Measurements from ENCODE around the gene DCLK2. TPM values are rescaled to one million over a fixed set of nuclear protein-coding genes. Genes with fewer than 3 reads are reported as not detected.

The DCLK2 gene
- total RNA-seq, 2 experiments from 2014 or later: 0.07 TPM; not detected in 1

- Mint-ChIP-seq H3K27ac (no peak overlapping the region), H3K4me3 (no peak overlapping the region), H3K9me3 (ENCODE audit: low read depth) (peaks cover 2% of the 10 kb centered on the region), H3K27me3 (peaks cover 5% of the 10 kb centered on the region), H3K36me3 (no peaks in the 10 kb centered on the region), H3K4me1 (no peaks in the 10 kb centered on the region)
- ATAC-seq (no peak), DNase-seq (no peak)
- CTCF ChIA-PET: interaction anchor here (0.5 kb wide), 1 partner anchor 633 kb away, joined by 3 read pairs; no protein-coding TSS in a partner anchor
Measured at GRCh38 chr4:150051111-150051510, 27.1 kb upstream of the DCLK2 start.

GRCh38 chr4:150055467-150055866 is 22.8 kb upstream of the DCLK2 start:
- DNase-seq: no peak
- CTCF ChIA-PET: no interaction called here

GRCh38 chr4:150056569-150056968 is 21.7 kb upstream of the DCLK2 start:
- no peaks in the 10 kb centered on the region for H3K36me3 Mint-ChIP-seq
- peaks cover 2% of the 10 kb centered on the region for H3K9me3 Mint-ChIP-seq (ENCODE audit: low read depth)
- CTCF ChIA-PET: no interaction called here
- no peak overlapping the region for H3K27ac Mint-ChIP-seq
- ATAC-seq (no peak), DNase-seq (no peak)
- no peaks in the 10 kb centered on the region for H3K27me3 Mint-ChIP-seq
- H3K4me1 Mint-ChIP-seq: no peaks in the 10 kb centered on the region
- no peak overlapping the region for H3K4me3 Mint-ChIP-seq

More at GRCh38 chr4:150055467-150055866, 22.8 kb upstream of the DCLK2 start:
- Mint-ChIP-seq H3K36me3 (no peaks in the 10 kb centered on the region), H3K27ac (no peak overlapping the region), H3K9me3 (ENCODE audit: low read depth) (peaks cover 2% of the 10 kb centered on the region), H3K27me3 (no peaks in the 10 kb centered on the region), H3K4me1 (no peaks in the 10 kb centered on the region), H3K4me3 (no peak overlapping the region)
- ATAC-seq: no peak

- no peaks in the 10 kb centered on the region for H3K9me3 Mint-ChIP-seq (ENCODE audit: low read depth)
- H3K4me3 Mint-ChIP-seq: no peak overlapping the region
- no peak overlapping the region for H3K27ac Mint-ChIP-seq
- peaks cover 11% of the 10 kb centered on the region for H3K27me3 Mint-ChIP-seq
- CTCF ChIA-PET: no interaction called here
- ATAC-seq (no peak), DNase-seq (no peak)
- no peaks in the 10 kb centered on the region for H3K36me3 Mint-ChIP-seq
- no peaks in the 10 kb centered on the region for H3K4me1 Mint-ChIP-seq
Measured at GRCh38 chr4:150061086-150061776, 17.0 kb upstream of the DCLK2 start.

GRCh38 chr4:150063128-150063527 is 15.1 kb upstream of the DCLK2 start:
- peaks cover 11% of the 10 kb centered on the region for H3K27me3 Mint-ChIP-seq
- CTCF ChIA-PET: no interaction called here
- no peaks in the 10 kb centered on the region for H3K4me1 Mint-ChIP-seq
- no peak overlapping the region for H3K4me3 Mint-ChIP-seq
- H3K36me3 Mint-ChIP-seq: no peaks in the 10 kb centered on the region
- no peak for DNase-seq
- no peak for ATAC-seq
- H3K27ac Mint-ChIP-seq: no peak overlapping the region
- no peaks in the 10 kb centered on the region for H3K9me3 Mint-ChIP-seq (ENCODE audit: low read depth)

GRCh38 chr4:150065740-150066139 is 12.5 kb upstream of the DCLK2 start:
- Mint-ChIP-seq H3K27ac (no peak overlapping the region), H3K36me3 (no peaks in the 10 kb centered on the region), H3K4me1 (no peaks in the 10 kb centered on the region), H3K4me3 (no peak overlapping the region), H3K9me3 (ENCODE audit: low read depth) (no peaks in the 10 kb centered on the region), H3K27me3 (peaks cover 14% of the 10 kb centered on the region)
- DNase-seq (no peak), ATAC-seq (no peak)
- CTCF ChIA-PET: interaction anchor here (1.4 kb wide), 1 partner anchor 84 kb away, joined by 3 read pairs; no protein-coding TSS in a partner anchor

GRCh38 chr4:150067859-150068258 is 10.4 kb upstream of the DCLK2 start:
- CTCF ChIA-PET: no interaction called here

GRCh38 chr4:150068300-150068960 is 9.8 kb upstream of the DCLK2 start:
- Mint-ChIP-seq H3K9me3 (ENCODE audit: low read depth) (no peaks in the 10 kb centered on the region), H3K36me3 (no peaks in the 10 kb centered on the region), H3K4me3 (no peak overlapping the region), H3K27me3 (peaks cover 17% of the 10 kb centered on the region), H3K27ac (no peak overlapping the region), H3K4me1 (no peaks in the 10 kb centered on the region)
- CTCF ChIA-PET: no interaction called here
- ATAC-seq (no peak), DNase-seq (no peak)

More at GRCh38 chr4:150067859-150068258, 10.4 kb upstream of the DCLK2 start:
- H3K27ac Mint-ChIP-seq: no peak overlapping the region
- ATAC-seq: no peak
- H3K4me1 Mint-ChIP-seq: no peaks in the 10 kb centered on the region
- H3K4me3 Mint-ChIP-seq: no peak overlapping the region
- DNase-seq: no peak
- H3K9me3 Mint-ChIP-seq (ENCODE audit: low read depth): no peaks in the 10 kb centered on the region
- peaks cover 13% of the 10 kb centered on the region for H3K27me3 Mint-ChIP-seq
- H3K36me3 Mint-ChIP-seq: no peaks in the 10 kb centered on the region

- CTCF ChIA-PET: interaction anchor here (0.7 kb wide), 1 partner anchor 746 kb away, joined by 3 read pairs; no protein-coding TSS in a partner anchor
- Mint-ChIP-seq H3K36me3 (no peaks in the 10 kb centered on the region), H3K4me1 (no peaks in the 10 kb centered on the region), H3K27ac (no peak overlapping the region), H3K4me3 (no peak overlapping the region), H3K9me3 (ENCODE audit: low read depth) (no peaks in the 10 kb centered on the region), H3K27me3 (peaks cover 26% of the 10 kb centered on the region)
- no peak for ATAC-seq
- DNase-seq: no peak
Measured at GRCh38 chr4:150069353-150069752, 8.9 kb upstream of the DCLK2 start.

GRCh38 chr4:150070464-150071170 is 7.6 kb upstream of the DCLK2 start:
- Mint-ChIP-seq H3K4me3 (no peak overlapping the region), H3K9me3 (ENCODE audit: low read depth) (no peaks in the 10 kb centered on the region), H3K27me3 (peaks cover 33% of the 10 kb centered on the region), H3K27ac (no peak overlapping the region), H3K36me3 (no peaks in the 10 kb centered on the region), H3K4me1 (no peaks in the 10 kb centered on the region)
- CTCF ChIA-PET: no interaction called here
- no peak for DNase-seq
- no peak for ATAC-seq

- DNase-seq (no peak), ATAC-seq (no peak)
- Mint-ChIP-seq H3K9me3 (ENCODE audit: low read depth) (no peaks in the 10 kb centered on the region), H3K27me3 (peaks cover 49% of the 10 kb centered on the region), H3K4me1 (no peaks in the 10 kb centered on the region), H3K36me3 (no peaks in the 10 kb centered on the region), H3K27ac (no peak overlapping the region), H3K4me3 (no peak overlapping the region)
- CTCF ChIA-PET: no interaction called here
Measured at GRCh38 chr4:150072471-150072870, 5.8 kb upstream of the DCLK2 start.

GRCh38 chr4:150072906-150073714 is 5.1 kb upstream of the DCLK2 start:
- H3K27ac Mint-ChIP-seq: no peak overlapping the region
- DNase-seq (no peak), ATAC-seq (no peak)
- H3K9me3 Mint-ChIP-seq (ENCODE audit: low read depth): no peaks in the 10 kb centered on the region
- CTCF ChIA-PET: no interaction called here
- peaks cover 54% of the 10 kb centered on the region for H3K27me3 Mint-ChIP-seq
- no peaks in the 10 kb centered on the region for H3K36me3 Mint-ChIP-seq
- H3K4me1 Mint-ChIP-seq: no peaks in the 10 kb centered on the region
- no peak overlapping the region for H3K4me3 Mint-ChIP-seq

- ATAC-seq: no peak
- H3K36me3 Mint-ChIP-seq: no peaks in the 10 kb centered on the region
Measured at GRCh38 chr4:150074064-150074463, 4.2 kb upstream of the DCLK2 start.

More at GRCh38 chr4:150074064-150074463, 4.2 kb upstream of the DCLK2 start:
- Mint-ChIP-seq H3K27me3 (peaks cover 54% of the 10 kb centered on the region), H3K4me3 (no peak overlapping the region), H3K27ac (no peak overlapping the region), H3K9me3 (ENCODE audit: low read depth) (no peaks in the 10 kb centered on the region), H3K4me1 (peaks cover 1% of the 10 kb centered on the region)
- CTCF ChIA-PET: no interaction called here
- no peak for DNase-seq

Data from activated CD8-positive, alpha-beta memory T cell treated with anti-CD3 and anti-CD28 coated beads, Interleukin-2, amount 10 ng/mL, durations not matched to agents 7 days and 5 days (primary cell).